DOHH2 (cell line): ENCODE results near the gene GLYATL3.

Source experiments
- CTCF ChIP-seq: fragments of 200-600 bp; sonication (generic); IDR thresholded peaks from one replicate; pipeline ENCODE4 v1.5.1; 2014; ENCODE audit warnings: antibody characterized with exemption, mild to moderate bottlenecking, low read depth, low read length; ENCODE audit not compliant: poor library complexity, severe bottlenecking
- EZH2phosphoT487 ChIP-seq: fragments of 200-600 bp; sonication (generic); IDR thresholded peaks from 2 replicates; pipeline ENCODE4 v1.6.1; 2017; ENCODE audit warnings: borderline replicate concordance, mild to moderate bottlenecking, antibody characterized with exemption, low read length, moderate library complexity, mixed read lengths

DNA sequence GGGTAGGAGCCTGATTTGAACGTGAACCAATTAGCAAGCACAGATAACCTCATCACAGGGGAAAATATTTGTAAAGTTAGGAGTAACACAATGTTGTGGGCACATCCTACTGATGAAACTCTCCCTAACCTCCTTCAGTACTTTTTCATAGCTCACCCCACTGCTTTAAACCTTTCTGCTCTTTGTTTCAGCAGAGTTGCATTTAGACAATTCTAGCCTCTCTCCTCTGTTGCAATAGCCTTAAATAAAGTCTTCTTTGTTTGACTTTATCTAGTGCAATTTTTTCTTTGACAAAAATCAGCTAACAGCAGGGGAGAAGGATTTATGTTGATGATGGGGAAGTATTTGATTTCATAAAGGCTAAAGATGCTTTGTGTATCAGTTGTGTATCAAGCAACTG is 64.8 kb downstream of the GLYATL3 start:
- TF ChIP-seq CTCF (no peak), EZH2phosphoT487 (no peak)
